Tibial artery (tissue), 4 donors: ENCODE data around the gene ERF.

Experiments
- DNase-seq, 2 donors: peaks; one replicate each; pipeline ENCODE4 v3.0.0-alpha.2; 2019
- H3K27ac ChIP-seq, 2 donors: fragments of 200-600 bp; sonication (generic) in 1 of 2; 1 replicate in 1 of 2; 2 replicates in 1 of 2; pipeline ENCODE4 v1.5.1; 2018 to 2019; ENCODE audit warnings: mild to moderate bottlenecking in 1 of 2
- H3K27me3 ChIP-seq, 2 donors: fragments of 200-600 bp; sonication (generic) in 1 of 2; one replicate each; pipeline versions ENCODE4 v1.5.1 to v1.6.0; 2016 to 2019
- H3K36me3 ChIP-seq, 3 donors: fragments of 200-600 bp; sonication (generic) in 2 of 3; one replicate each; pipeline ENCODE4 v1.5.1; 2016 to 2019; ENCODE audit warnings: mild to moderate bottlenecking in 2 of 3
- H3K4me1 ChIP-seq, 4 donors: fragments of 200-600 bp; sonication (generic) in 2 of 4; 1 replicate in 3 of 4; 2 replicates in 1 of 4; pipeline ENCODE4 v1.5.1; 2016 to 2019
- H3K4me3 ChIP-seq, 2 donors: fragments of 200-600 bp; sonication (generic) in 1 of 2; 1 replicate in 1 of 2; 2 replicates in 1 of 2; pipeline ENCODE4 v1.5.1; 2018 to 2019; ENCODE audit warnings: mild to moderate bottlenecking in 2 of 2
- H3K9me3 ChIP-seq, 3 donors: fragments of 200-600 bp; sonication (generic) in 1 of 3; one replicate each; pipeline ENCODE4 v1.5.1; 2016 to 2019
- CTCF ChIP-seq, 2 experiments: fragments of 200-600 bp in 1 of 2; fragments of 450-650 bp in 1 of 2; IDR thresholded peaks; one replicate each; pipeline ENCODE4 v1.5.1; 2017 to 2019; ENCODE audit warnings: antibody characterized with exemption in 2 of 2, mild to moderate bottlenecking in 1 of 2, moderate library complexity in 1 of 2
- intact Hi-C: fragments of 100-400 bp; cut with DNase I; formaldehyde crosslinking; loops from one replicate; pipeline ENCODE4 v1.15.0; 2023; ENCODE audit warnings: low total_unique reads

The ERF gene

GRCh38 chr19:42289556-42290041, 34.7 kb upstream of the ERF start:
- Histone ChIP-seq H3K4me1 (peaks cover 0 to 25% (median 24%) of the 10 kb centered on the region in 4 donors), H3K27me3 (no peaks in the 10 kb centered on the region), H3K4me3 (no peak overlapping the region), H3K9me3 (no peaks in the 10 kb centered on the region), H3K36me3 (peaks cover 52 to 83% (median 79%) of the 10 kb centered on the region in 3 donors), H3K27ac (no peak overlapping the region)
- intact Hi-C loops: loop anchor here (10.0 kb wide), 1 partner anchor 155 kb away; the partner anchor contains the start of gene POU2F2
- no peak for DNase-seq
- no peak for TF ChIP-seq CTCF (IDR thresholded peaks at IDR 0.05)

- no peaks in the 10 kb centered on the region for H3K9me3 ChIP-seq
- DNase-seq: no peak
- no peaks in the 10 kb centered on the region for H3K27me3 ChIP-seq
- peaks cover 52 to 77% (median 73%) of the 10 kb centered on the region in 3 donors for H3K36me3 ChIP-seq
- no peak for TF ChIP-seq CTCF (IDR thresholded peaks at IDR 0.05)
- no peak overlapping the region for H3K27ac ChIP-seq
- peaks cover 0 to 26% (median 25%) of the 10 kb centered on the region in 4 donors for H3K4me1 ChIP-seq
- no peak overlapping the region for H3K4me3 ChIP-seq
- intact Hi-C loops: no loop called here
These were observed 34.1 kb upstream of the ERF start for GRCh38 chr19:42288881-42289555.

GRCh38 chr19:42288387-42288786, 33.5 kb upstream of the ERF start:
- no peaks in the 10 kb centered on the region for H3K27me3 ChIP-seq
- H3K27ac ChIP-seq: no peak overlapping the region
- peaks cover 50 to 71% (median 67%) of the 10 kb centered on the region in 3 donors for H3K36me3 ChIP-seq
- H3K4me3 ChIP-seq: no peak overlapping the region
- peaks cover 0 to 27% (median 26%) of the 10 kb centered on the region in 4 donors for H3K4me1 ChIP-seq
- TF ChIP-seq CTCF (IDR thresholded peaks at IDR 0.05): no peak
- intact Hi-C loops: no loop called here
- no peak for DNase-seq
- no peaks in the 10 kb centered on the region for H3K9me3 ChIP-seq

GRCh38 chr19:42287827-42288107, 32.8 kb upstream of the ERF start:
- H3K36me3 ChIP-seq: peaks cover 44 to 64% (median 61%) of the 10 kb centered on the region in 3 donors
- H3K27ac ChIP-seq: no peak overlapping the region
- no peak for TF ChIP-seq CTCF (IDR thresholded peaks at IDR 0.05)
- no peak overlapping the region for H3K4me3 ChIP-seq
- no peak for DNase-seq
- peaks cover 0 to 33% (median 33%) of the 10 kb centered on the region in 4 donors for H3K4me1 ChIP-seq
- H3K9me3 ChIP-seq: no peaks in the 10 kb centered on the region
- no peaks in the 10 kb centered on the region for H3K27me3 ChIP-seq
- intact Hi-C loops: no loop called here

- Histone ChIP-seq H3K4me1 (peaks cover 0 to 38% (median 38%) of the 10 kb centered on the region in 4 donors), H3K36me3 (peaks cover 38 to 59% (median 55%) of the 10 kb centered on the region in 3 donors), H3K27ac (peak overlapping the region; percentile 86 to 93), H3K9me3 (no peaks in the 10 kb centered on the region), H3K4me3 (no peak overlapping the region), H3K27me3 (no peaks in the 10 kb centered on the region)
- intact Hi-C loops: no loop called here
- TF ChIP-seq CTCF (IDR thresholded peaks at IDR 0.05): no peak
- DNase-seq: no peak
These were observed 32.3 kb upstream of the ERF start for GRCh38 chr19:42287017-42287826.
